HG02642 (cell line): ENCODE data around the gene HNRNPLL.
A peak's percentile ranks its signal among the peaks of the same experiment; 100 is the strongest.
"Not testable (repeated sequence)": the region's sequence is repeated elsewhere in the genome, so short reads cannot be mapped to it uniquely, and the experiment has no call there.

Experiments
- ATAC-seq: cut with Tn5 transposase; IDR thresholded peaks from one replicate; pipeline ENCODE4 v1.9.1; 2021; ENCODE audit warnings: mild to moderate bottlenecking; ENCODE audit not compliant: unreplicated experiment, poor library complexity

HNRNPLL gene

DNA sequence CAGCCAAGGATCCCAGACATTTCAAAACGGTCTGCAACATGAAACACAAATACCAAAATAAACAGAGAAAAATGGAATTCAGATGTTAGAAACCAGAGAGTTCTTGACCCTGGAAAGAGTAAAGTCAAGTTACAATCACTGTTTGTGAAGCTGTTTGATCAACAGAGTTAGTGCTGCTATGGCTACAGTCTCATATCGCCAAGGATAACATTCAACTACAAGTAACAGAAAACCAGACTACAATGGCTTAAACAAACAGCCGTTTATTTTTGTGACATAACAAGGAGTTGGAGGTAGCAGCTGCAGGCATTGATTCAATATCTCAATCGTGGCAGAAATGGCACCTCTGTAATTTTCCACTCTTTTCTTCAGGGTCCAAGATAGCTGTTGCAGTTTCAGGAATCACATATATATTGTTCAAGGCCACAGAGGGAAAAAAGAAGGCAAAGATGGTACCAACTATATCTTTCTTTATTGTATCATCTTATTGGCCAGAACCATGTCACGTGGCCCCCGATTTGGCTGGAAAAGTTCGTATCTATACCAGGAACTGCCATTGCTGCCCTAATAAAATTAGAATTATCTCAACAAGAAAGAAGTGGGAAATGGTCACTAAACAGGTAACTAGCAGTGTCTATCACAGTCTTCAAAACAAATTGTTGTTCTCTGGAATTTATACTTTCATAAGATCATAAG is 17.7 kb upstream of the HNRNPLL start:
- no peak for ATAC-seq

DNA sequence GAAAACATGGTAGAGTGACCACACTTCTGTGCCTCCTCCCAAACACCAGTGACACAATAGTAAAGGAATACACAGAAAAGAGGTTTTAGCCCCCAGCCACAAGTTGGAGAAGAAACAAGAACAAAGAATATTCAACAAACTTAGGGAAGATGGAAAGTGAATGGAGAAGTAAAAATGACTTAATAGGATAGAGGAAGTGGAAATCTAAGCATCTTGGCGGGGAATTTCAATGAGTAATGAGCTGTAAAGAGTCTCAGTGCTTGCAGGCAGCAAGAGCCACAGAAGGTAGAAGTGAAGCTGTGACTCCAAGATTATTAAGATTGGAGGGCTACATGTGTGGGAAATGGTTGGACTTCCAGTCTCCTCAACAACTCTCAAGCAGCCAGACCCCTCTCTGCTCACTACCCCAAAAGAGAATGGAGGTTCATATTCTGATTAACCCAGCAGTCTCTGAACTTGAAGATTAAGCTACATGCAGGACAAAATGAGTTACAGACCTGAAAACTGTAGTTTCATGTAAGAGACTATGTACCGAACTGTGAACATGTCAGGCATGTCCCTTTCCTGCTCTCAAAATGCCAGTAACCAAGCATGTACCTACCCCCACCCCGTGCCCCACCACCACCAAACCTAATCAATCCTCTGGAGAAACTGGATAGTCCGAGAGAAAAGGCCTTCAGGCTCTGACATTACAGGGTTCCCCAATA is 16.9 kb upstream of the HNRNPLL start:
- peak; percentile 51 for ATAC-seq

DNA sequence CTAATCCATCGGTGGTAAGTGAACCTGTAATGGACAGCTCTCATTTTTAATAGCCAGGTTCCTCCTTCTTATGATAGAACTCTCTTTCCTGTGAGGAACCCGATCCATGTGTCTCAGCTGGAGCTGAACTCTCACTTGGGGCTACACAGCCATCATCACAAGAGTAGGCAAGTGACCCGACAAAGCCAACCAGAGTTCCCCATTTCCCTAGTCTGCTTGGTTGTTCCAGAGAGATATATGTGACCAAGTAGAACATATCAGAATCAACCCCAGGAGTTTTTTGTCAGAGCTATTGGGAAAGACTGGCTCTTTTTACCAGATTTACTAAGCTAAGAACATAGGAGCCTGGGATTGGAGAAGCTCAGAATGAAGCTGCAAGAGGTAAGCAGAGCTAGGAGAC is 14.6 kb upstream of the HNRNPLL start:
- no peak for ATAC-seq

DNA sequence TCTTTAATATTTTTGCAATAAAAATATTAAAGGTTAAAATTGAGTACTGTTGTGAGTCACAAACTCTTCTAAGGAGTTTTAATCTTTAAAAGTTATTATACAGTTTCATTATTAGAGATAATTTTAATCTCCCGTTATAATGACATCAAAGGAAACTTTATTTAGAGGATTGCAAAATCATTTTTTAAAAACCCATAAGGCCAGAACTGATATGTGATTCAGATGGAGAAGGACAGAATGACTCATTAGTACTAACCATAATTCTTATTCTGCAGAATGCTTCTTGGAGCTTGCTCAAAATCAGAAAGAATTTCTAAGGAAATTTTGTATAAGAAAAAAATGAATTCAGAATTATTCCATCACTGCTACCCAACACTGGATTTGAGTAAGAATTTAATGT is 12.5 kb upstream of the HNRNPLL start:
- no peak for ATAC-seq

DNA sequence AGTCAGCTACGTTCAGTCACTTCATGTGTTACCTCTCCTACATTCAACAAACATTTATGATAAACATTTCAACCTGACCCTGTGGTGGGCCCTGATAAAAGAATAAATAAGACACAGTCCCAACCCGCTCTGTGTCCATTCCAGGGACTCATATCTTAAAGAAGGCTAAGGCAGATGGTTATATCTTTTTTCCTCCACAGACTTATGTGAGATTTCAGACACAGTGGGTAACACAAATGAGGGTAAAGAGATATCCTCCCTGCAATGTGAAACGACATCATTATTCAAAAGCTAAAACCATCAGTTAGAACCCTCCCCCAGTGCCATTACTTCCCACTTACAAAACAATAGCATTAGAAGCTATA is 11.1 kb upstream of the HNRNPLL start:
- ATAC-seq = no peak

DNA sequence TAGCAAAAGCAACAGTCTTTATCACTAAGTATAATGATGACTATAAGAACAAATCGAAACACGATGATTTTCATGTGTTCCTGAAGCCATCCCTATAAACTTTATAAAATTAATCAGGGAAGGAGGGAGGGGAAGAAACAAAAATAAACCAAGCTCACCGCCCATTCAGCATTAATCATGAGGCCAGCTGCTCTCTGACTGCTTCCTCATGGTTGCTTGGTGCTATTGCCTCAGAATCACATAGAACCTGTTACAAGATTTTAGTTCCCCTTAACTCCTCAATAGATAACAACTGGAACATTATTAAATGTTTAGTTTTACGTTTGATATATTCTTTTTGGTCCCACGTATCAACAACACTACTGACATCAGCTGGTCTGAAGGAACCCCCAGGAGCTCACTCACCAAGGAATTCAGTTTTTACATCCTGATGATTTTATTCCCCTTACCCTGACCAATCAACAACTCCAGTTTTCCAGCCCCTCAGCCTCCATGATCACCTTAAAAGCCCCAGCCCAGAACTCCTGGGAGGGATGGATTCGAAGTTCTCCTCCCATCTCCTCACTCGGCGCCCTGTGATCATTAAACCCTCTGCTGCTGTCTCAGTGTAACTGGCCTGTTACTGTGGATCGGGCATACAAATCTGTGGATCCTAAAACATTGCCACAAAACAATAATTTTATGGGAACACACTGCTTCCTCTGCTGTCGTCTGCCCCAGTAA is 10.6 kb upstream of the HNRNPLL start:
- ATAC-seq = no peak

DNA sequence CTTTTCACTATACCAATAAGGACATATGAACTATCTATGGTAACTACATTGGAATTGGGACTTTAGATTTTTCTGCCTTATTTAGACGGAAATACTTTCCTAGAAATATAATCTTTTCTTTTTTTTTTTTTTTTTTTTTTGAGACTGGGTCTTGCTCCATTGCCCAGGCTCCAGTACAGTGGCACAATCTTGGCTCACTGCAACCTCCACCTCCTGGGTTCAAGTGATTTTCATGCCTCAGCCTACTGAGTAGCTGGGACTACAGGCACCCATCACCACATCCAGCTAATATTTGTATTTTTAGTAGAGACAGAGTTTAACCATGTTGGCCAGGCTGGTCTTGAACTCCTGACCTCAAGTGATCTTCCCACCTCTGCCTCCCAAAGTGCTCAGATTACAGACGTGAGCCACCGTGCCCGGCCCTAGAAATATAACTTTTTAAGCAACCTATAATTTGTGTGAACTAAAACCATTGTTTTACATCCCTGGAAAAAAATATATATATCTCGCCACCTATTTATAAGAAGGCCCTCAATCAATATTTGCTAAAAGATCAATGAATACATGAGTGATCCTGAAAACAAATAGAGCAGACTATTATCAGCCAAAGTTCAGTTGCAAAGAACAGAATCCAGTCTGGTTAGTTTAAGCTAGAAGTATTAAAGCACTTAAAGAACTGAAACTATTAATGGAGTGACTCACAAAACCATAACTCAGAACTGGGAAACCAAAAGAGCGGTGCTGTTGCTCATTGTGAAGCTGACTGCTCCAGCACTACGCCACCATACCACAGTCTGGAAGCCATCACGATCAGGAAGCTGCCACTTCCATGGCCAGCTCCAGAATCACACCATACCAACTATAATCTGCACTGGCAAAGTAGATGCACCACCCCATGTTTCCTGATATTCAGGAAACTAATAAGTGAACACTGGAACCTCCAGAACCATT is 8.4 kb upstream of the HNRNPLL start:
- peak; percentile 71 for ATAC-seq

DNA sequence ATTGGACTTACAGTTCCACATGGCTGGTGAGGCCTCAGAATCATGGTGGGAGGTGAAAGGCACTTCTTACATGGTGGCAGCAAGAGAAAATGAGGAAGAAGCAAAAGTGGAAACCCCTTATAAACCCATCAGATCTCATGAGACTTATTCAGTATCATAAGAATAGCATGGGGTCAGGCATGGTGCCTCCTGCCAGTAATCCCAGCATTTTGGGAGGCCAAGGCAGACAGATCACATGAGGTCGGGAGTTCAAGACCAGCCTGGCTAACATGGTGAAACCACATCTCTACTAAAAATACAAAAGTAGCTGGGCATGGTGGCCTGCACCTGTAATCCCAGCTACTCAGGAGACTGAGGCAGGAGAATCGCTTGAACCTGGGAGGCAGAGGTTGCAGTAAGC is 6.5 kb upstream of the HNRNPLL start:
- ATAC-seq = not testable (repeated sequence)

DNA sequence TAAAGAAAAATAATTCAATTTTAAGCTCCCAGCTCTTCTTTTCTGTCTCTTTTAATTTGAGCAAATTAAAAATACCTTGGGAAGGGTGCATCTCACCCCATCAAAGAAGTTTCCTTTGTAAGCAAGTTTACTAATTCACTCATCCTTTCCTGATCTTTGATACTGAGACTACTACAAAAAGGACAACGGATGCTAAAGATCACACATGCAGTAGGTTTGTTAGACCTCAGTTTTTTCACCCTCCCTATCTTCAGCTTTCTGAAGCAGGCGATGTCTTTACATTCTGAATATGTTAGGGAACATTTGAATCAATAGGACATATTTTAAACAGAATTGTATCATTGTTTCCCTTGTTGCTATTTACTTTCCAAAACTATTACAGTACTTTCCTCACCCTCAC is 6.0 kb upstream of the HNRNPLL start:
- ATAC-seq = no peak

DNA sequence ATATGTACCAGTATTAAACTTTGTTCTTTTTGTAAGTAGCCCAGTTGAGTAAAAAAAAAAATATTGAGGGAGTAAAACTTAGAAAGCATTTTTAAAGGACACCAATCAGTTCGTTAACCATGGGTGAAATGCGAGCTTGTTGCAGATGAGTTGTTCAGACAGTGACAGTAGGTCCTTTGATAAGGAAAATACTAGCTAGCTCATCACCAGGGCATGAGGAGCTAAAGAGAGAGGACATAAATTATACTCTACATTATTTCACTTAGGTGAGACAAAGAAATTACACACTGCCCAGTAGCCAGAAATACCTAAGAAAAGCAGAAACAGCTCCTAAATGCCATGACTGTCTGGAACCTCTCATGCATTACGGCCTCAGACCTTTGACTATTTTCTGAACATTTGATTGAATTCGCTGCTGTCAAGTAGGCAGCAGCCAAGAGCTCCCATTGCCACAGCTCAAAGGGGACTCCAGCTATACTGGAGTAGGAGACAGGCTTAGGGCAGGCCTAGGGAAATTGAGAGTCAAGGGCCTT is 2.6 kb upstream of the HNRNPLL start:
- no peak for ATAC-seq

DNA sequence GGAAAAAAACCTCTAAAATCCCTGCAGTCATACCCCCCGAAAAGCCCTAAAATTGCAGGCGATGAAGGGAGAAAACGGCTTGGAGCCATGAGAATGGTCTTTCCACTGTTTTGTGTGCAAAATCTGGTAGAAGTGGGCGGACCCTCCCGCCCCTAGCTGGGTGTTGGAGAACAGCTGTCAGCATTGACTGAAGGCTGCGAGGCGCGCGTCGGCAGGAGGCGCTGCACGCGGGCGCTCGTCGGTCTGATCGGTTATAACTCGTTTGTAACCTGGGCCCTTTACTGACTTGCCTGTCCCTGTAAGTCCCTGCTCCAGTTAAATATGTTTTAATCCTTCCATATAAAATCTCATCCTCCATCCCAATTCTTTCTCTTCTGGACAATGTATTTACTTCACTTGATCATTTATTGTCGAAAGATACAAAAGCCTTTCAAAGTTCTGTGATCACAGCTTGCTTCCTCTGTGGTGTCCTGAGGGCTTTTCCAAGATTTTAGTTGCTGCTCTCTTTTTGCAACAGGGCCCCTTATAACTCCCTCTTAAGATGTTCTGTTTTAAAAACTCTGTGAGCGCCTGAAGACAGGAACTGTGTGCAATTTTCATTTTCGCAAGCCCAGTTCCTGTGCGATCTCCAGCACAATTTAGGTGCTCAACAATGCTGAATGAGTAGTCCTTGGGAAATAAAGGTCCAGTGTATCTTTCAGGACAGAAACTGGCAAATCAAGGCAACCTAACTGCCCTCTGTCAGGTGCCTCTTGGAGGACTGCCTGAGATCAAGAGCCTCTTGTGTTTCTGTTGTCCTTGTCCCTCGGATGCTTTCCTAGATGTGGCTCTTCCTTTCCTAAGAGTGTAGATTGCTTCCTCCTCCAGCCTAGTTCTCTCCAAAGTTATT is 918 bp upstream of the HNRNPLL start:
- peak; percentile 45 for ATAC-seq

DNA sequence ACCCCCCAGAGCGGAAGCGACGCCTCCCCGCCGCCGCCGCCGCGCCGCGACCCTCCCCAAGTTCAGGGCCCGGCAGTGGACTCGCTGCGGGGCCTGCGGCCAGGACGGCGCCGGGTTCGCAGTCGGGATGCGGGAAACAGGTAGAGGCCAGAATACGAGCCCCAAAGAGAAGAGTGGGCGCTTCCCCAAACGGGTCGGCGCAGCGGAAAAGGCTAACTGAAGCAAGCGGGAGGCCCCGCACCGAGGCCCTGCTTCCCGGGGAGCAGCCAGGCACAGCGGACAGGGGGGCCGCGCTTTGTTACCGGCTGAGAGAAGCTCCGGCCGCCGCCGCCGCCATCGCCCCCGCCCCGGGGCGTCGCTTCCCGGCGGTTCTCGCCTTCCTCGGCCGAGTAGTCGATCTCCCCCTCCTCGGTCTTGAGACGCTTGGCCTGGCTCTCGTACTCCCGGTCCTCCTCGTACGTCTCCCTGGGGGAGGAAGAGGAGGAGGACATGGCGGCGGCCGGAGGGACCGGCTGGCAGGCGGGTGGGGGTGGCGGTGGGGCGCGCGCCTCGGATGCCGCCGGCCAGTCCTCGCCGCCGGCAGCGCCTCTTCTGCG is 494 bp downstream of the HNRNPLL start:
- ATAC-seq = peak; percentile 21

DNA sequence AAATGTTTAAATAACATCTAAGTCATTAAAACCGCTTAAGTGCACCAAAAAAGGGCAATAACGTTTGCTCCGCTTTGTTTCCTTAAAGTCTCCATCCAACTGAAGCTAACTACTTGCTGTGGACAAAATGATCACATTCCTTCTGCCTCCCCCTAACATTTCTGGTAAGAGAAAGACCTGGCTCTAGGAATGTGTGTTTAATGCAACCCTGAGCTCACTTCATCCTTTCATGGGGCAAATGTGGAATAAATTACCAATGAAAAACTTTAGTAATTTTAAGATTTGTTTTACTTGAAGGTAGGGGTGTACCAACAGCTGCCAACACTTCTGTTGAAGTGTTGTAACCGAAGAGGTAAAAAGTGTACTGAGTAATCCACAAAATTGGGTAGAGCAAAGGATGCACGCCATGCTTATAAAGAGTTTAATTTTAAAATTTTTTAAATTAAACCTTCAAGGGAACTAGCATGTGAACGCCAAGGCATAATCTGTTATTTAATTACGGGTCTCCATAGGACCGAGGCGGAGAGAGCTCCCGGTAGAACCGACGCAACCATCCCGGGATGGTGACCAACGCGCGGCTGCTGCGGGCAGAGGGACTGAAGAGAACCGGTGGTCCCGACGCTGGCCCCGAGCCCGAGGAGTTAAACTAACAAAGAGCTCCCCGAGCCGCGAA is 1.1 kb downstream of the HNRNPLL start:
- no peak for ATAC-seq

DNA sequence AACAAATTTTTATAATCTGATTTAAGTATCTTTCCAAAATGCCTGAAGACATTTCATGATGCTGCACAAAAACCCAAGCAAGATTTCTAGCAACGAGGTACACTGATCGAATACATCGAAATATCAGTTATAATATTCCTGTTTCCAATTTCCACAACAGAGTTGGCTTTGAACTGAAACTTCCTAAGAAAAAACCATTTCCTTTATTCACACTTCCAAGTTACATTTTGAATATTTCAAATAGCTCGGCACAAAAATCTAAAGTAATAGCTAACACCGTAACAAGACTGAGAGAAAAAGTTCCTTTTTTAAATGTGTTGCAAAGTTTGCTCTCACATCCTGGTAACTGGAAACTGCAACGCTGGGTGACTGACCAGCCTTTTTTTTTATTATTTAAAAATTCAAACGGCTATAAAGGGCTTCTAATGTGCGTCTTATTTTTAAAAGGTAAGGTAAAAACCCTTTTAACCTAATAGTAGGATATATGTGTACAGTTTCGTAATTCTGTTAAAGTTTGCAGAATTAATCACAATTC is 1.7 kb downstream of the HNRNPLL start:
- no peak for ATAC-seq

DNA sequence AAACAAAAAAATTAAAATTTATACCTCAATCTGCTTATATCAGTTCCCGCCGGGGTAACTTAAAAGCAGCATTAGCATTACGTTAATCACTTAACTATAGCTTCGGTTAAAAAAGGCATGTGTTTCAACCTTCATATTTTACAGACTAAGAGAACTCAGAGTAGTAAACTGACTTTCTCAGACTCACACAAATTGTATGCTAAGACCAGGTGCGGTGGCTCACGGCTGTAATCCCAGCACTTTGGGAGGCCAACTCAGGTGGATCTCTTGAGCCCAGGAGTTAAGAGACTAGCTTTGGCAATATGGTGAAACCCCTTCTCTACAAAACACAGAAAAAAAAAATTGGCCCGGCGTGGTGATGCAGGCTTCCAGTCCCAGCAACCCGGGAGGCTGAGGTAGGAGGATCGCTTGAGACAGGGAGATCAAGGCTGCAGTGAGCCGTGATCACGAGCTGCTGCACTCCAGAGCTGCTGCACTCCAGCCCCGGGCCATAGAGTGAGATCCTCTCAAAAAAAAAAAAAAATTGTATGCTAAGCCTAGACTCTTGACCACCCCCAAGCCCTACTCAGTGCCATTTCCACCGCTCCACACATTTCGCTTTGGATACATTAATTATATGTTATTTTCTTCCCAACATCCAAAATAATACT is 2.4 kb downstream of the HNRNPLL start:
- ATAC-seq = no peak

DNA sequence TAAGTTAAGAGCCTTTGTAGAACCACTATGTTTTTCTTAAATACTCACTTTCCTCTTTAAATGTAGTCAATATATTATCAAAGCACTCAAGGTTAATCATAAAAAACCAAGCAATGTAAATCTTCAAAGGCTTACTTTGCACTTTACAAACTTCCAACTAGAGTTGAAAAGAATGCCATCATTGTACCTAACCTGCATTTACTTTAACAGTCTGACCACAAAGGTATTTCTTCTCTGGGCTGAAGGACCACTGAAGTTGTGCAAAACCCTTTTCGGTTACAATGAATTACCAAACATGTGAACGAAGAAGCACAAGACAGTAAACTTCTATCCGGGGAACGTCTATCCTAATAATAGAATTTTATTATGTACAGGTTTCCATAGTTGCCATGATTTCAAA is 3.0 kb downstream of the HNRNPLL start:
- ATAC-seq = no peak

DNA sequence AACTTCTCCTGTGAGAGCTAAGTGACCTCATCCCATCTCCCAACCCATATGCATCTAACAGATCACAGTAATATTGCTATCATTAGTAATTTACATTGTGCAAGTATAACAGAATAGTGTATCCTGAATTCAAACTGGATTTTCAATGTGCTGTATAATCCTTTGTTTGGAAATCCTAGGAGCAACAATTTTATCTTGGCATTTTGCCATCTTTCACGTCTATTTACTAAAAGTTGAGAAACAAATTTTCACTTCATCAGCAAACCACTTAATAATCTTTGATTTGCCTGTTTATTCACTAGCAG is 3.8 kb downstream of the HNRNPLL start:
- ATAC-seq = no peak
